A549 (cell line): ENCODE measurements around the gene ABHD3.

ENCODE experiments used
- BHLHE40 ChIP-seq: IDR thresholded peaks from 2 replicates; pipeline ENCODE4 v1.6.1; 2012; ENCODE audit warnings: low read depth, low read length, inconsistent platforms
- CHD2 ChIP-seq: fragments of 150-350 bp; IDR thresholded peaks from 2 replicates; pipeline ENCODE4 v1.6.1; 2014; ENCODE audit warnings: low read length; ENCODE audit not compliant: partially characterized antibody
- CTCF ChIP-seq: fragments of >200 bp; sonication (Bioruptor Twin); formaldehyde crosslinking; IDR thresholded peaks from 3 replicates; pipeline ENCODE4 v1.5.1; 2016
- EP300 ChIP-seq, 2 experiments: fragments of >200 bp; sonication (Bioruptor Twin); formaldehyde crosslinking; IDR thresholded peaks; 2 replicates in 1 of 2; 3 replicates in 1 of 2; pipeline ENCODE4 v1.6.1; 2016 to 2017
- GATA3 ChIP-seq: IDR thresholded peaks from 2 replicates; pipeline ENCODE4 v1.6.1; 2012; ENCODE audit warnings: borderline replicate concordance
- HDAC2 ChIP-seq: fragments of 200-600 bp; sonication (generic); IDR thresholded peaks from 2 replicates; pipeline ENCODE4 v1.6.1; 2016
- MYC ChIP-seq: IDR thresholded peaks from 2 replicates; pipeline ENCODE4 v1.6.1; 2012; ENCODE audit warnings: mild to moderate bottlenecking, inconsistent platforms, low read length, improper control_type of control experiment, borderline replicate concordance
- NR3C1 ChIP-seq: fragments of >200 bp; sonication (Bioruptor Twin); formaldehyde crosslinking; IDR thresholded peaks from 3 replicates; pipeline ENCODE4 v1.6.1; 2017
- POLR2A ChIP-seq: IDR thresholded peaks from 2 replicates; pipeline ENCODE4 v1.6.1; 2012; ENCODE audit warnings: mild to moderate bottlenecking, low read length
- RCOR1 ChIP-seq: fragments of 150-350 bp; IDR thresholded peaks from 2 replicates; pipeline ENCODE4 v1.6.1; 2014; ENCODE audit warnings: antibody characterized with exemption, low read length, low read depth
- SREBF2 ChIP-seq: fragments of 450-650 bp; IDR thresholded peaks from 2 replicates; pipeline ENCODE4 v1.6.1; 2014; ENCODE audit warnings: mild to moderate bottlenecking, moderate library complexity
- TF ChIP-seq, protein P1 (sequence below): fragments of >200 bp; sonication (Bioruptor Twin); formaldehyde crosslinking; IDR thresholded peaks from 3 replicates; pipeline ENCODE4 v1.6.1; 2016
- TF ChIP-seq, protein P2 (sequence below): IDR thresholded peaks from 2 replicates; pipeline ENCODE4 v1.6.1; 2012

- no peak for TF ChIP-seq SREBF2
- TF ChIP-seq BHLHE40: no peak
- no peak for TF ChIP-seq POLR2A
- no peak for TF ChIP-seq CTCF
- TF ChIP-seq, protein P1, sequence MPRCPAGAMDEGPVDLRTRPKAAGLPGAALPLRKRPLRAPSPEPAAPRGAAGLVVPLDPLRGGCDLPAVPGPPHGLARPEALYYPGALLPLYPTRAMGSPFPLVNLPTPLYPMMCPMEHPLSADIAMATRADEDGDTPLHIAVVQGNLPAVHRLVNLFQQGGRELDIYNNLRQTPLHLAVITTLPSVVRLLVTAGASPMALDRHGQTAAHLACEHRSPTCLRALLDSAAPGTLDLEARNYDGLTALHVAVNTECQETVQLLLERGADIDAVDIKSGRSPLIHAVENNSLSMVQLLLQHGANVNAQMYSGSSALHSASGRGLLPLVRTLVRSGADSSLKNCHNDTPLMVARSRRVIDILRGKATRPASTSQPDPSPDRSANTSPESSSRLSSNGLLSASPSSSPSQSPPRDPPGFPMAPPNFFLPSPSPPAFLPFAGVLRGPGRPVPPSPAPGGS: no peak
- no peak for TF ChIP-seq NR3C1
- TF ChIP-seq CHD2: no peak
- TF ChIP-seq, protein P2, sequence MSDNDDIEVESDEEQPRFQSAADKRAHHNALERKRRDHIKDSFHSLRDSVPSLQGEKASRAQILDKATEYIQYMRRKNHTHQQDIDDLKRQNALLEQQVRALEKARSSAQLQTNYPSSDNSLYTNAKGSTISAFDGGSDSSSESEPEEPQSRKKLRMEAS: no peak
- TF ChIP-seq HDAC2: no peak
- no peak for TF ChIP-seq EP300 (IDR thresholded peaks at IDR 0.05)
- no peak for TF ChIP-seq GATA3
- no peak for TF ChIP-seq RCOR1
- no peak for TF ChIP-seq MYC
These were observed 1.2 kb downstream of the ABHD3 start for GRCh38 chr18:21703241-21703820.
